HG03196 (cell line): ENCODE results near the gene ELK3.

ENCODE experiments used
- ATAC-seq: cut with Tn5 transposase; IDR thresholded peaks from one replicate; pipeline ENCODE4 v1.9.1; 2021; ENCODE audit not compliant: unreplicated experiment

Gene ELK3

DNA sequence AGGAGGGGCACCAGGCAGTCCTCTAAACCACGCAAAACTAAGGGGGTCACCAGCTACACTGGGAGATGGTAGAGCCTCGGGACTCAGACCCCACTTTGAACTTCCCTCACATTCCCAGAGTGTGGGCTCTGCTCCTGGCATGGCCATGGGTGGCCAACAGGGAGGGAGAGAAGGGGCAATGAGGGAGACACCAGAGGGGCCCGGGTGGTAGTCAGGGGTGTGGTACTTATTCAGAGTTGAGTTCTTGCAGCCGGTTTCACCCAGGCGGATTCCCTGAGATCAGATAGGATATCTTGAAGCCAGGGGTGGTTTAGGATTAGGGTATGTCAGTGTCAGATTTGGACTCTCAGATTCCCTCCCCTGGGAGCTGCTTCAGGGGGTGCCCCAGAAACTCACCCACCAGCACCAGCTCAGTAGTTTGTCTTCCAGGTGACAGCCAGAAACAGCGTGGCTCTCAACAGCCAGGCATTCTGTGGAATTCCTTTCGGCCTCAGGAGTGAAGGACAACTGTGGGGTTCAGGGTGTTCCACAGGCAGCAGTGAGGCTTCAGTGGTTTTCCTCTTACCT lies 56.0 kb downstream of the ELK3 start:
- no peak for ATAC-seq

DNA sequence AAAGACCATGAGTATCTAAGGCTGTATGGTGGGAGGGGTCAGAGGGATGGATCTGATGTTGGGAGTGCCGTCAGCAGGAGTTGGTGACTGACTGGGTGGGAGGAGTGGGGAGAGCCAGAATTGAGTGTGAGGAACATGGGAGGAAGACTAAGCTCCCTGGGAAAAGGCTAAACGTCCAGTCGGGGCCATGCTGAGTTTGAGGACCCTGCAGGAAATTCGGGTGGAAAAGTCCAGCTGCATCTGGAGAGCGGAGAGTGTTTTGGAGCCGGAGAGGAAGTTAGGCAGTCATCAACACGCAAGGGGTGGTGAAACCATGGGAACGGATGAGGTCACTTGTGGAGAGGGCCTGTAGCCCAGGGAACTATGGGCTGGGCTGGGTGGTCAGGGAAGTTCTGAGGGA lies 60.9 kb downstream of the ELK3 start:
- ATAC-seq = no peak

DNA sequence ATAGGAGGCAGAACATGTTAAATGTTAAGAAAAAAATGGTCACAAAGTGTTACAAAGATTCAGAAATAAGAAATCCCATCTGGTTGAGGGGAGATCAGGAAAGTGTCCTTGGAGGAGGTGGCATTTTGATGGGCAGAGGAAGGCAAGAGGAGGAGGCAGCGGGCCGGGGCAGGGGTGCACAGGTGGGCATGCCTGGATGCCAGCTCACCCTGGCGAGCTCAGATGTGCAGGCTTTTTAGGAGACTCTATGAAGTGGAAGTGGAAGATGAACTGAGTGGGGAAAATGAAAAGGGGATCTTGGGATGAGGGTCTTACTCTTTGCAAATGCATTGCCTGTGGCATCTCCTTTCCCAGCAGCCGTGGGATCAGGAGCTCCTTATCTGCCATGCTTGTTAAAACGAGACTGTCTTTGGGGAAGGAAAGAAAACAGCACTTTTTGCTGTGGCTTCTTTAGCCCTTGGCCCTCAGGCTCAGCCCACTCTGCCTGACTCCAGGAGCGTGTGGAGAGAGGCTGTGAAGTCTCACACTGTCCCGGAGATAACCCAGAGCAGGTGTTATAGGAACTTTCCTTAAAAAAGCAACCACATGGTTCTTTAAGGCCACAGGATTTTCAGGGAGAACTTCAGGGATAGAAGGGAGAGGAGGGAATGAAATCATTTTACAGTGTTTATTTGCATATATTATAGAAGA lies 62.6 kb downstream of the ELK3 start:
- no peak for ATAC-seq

DNA sequence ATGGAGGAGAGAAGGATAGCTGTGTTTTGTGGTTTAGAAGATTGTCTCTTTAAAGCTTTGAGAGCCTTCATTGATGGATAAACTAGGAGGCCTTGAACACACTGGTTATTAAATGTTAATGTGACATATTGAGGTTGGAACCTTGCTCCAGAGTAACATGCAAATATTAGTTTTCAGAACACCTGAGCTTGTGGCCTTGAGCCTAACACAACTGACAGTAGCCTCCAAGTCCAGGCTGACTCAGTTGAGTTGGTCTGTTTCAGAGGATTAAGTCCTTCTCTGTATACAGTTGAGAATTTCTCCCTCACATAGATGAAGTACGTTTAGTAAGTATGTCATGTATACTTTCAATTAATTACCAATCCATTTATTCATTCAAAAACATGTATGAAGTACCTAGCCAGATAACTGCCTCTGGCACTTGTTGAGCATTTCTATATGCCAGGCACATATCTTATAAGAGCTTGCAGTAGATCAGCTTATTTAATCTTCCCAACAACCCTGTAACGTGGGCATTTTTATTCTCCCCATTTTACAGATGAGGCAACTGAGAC lies 63.5 kb downstream of the ELK3 start:
- ATAC-seq = no peak

DNA sequence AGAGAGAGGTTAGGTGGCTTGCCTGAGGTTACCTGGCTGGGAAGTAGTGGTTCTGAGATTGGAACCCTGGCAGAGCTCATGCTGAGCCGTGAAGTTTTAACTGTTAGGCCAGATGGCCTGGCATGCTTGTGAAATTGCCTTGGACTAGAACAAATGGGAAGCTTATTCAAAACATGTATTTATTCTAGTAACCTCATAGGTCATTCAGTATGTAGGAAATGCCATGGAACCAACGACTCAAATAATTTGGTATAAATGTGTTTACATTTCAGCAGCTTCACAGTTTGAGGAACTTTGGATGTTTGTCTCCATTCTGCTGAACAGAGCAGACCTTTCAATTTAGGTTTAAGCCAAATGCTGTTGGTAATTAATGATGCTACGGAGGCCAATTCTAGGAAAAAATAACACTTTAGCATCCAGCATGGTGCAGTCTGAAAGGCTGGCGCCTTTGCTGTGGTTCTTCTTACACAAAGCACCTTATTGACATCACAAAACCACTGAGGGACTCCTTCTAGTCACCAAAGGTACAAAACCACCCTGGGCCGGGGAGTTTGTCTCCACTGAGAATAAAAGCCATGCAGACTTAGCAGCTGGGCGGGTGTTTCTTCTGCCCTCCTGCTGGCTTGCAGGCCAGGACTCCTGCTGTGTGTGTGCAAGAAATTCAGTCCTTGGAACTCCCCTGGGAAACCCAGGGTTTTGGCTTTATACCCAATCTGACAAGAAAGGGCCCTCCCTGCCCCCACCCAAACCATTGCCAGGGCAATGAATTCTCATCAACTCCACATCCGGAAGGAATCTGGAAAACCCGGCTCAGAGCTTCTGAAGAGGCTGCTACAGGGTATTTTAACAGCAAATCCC lies 64.2 kb downstream of the ELK3 start:
- no peak for ATAC-seq

DNA sequence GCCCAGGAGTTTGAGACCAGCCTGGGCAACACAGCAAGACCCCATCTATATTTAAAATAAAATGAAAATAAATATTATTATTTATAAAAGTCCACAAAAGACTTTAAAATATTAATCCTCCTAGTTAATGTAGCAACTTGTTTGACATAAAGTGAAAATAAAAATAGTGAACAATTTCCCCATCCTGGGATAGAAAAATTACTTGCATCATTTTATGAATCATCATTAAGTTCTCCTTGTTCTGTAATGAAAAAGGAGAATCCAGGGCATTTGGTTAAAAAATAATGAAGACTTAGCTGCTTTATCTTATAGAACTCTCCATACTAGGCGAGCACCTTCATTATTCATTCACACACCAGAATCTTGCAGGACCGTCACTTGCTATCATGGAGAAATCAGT lies 66.1 kb downstream of the ELK3 start:
- ATAC-seq = no peak

DNA sequence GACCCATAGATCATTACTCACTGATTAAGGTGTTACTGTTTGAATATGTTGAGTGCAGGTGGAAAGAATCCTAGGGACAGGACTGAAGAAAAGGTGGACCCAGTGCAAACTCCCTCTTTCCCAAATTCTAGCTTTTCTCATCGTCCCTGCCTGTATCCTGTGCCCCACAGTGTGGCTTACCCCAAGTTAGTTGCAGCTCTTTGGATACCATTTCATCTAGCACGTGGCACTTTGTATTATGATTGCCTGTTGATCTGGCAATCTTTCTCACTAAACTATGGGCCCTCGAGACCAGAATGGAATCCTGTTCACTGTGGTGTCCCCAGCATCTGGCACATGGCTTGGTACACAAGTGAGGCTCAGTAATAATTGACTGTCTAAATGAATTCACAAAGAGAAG lies 66.5 kb downstream of the ELK3 start:
- no peak for ATAC-seq

DNA sequence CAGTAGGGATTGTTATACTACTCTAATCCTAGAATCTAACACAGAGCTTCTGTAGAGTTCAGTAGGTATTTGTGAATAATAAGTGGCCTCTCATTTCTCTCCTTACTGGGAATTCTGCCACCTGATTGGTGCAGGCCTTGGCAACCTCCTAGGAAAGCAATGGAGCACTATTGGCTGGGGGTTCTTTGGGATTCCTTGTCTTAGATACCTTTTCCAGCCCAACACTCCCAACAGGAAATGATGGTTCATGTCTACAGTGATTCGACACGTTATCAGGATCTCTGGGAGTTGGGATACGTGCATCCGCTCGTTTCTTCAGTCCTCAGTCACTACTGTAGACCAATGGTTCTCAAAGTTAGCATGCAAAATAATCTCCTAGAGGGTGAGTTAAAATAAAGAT lies 67.4 kb downstream of the ELK3 start:
- ATAC-seq = no peak

DNA sequence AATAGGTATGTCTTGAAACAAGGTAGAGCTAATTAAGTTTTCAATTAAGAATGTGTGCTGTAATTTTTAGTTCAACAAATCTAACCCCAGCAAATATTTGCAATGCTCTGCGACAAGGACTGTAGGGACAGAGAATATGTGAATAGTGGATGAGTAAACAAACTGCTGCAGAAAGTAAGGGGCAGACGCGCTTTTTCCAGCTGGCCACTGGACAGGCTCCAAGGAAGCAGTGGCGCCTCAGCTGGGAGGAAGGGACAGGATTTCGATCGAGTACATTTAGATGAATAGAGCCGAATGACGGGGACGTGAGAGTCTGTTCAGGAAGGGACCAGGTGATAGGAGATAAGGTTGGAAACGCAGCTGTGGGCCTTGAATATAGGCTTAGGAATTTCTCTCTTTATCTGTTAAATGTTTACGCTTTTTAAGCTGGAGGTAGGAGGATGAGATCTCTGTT lies 69.3 kb downstream of the ELK3 start:
- ATAC-seq = no peak

DNA sequence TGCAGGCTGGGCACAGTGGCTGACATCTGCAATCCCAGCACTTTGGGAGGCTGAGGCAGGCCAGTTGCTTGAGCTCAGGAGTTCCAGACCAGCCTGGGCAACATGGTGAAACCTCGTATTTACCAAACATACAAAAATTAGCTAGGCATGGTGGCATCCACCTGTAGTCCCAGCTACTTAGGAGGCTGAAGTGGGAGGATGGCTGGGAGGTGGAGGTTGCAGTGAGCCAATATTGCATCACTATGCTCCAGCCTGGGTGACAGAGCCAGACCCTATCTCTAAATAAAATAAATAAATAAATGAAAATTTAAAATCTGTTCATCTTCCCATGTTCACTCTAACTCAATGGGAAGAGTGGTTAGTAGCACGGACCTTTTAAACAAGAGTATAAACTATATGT lies 71.2 kb downstream of the ELK3 start:
- ATAC-seq = no peak

DNA sequence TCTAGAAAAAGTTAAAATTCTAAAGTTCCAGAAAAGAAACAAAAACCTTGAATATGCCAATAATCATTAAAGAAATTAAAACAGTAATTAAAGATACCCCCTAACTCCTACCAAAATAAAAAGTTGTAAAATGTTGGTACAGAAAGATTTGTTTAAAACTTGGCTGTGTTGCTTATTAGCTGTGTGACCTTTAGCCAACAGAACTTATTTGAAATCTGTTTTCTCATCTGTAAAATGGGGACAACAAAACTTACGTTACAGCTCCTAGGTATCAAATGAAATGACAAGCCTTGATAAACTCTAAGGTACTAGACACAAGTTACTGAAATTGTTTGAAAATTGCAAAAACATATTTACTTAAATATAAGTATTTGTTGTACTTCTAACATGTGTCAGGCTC lies 71.7 kb downstream of the ELK3 start:
- ATAC-seq = no peak

DNA sequence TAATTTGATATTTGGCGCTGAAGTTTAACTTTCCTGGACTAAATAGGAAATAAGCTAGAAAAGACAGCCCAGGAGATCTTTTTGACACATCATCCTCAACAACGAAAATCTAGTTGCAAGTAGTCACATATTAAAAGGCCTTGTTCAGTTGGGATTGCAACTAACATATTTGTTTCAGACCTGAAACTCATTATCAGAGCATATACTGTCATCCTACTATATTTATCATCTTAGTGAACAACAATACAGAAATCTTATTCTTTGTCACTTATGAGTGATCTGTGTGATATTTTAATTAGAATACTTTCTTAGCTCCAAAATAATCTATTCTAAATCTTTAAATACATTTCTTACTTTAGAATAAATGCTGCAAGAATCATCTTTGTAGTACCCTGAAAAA lies 72.1 kb downstream of the ELK3 start:
- no peak for ATAC-seq

DNA sequence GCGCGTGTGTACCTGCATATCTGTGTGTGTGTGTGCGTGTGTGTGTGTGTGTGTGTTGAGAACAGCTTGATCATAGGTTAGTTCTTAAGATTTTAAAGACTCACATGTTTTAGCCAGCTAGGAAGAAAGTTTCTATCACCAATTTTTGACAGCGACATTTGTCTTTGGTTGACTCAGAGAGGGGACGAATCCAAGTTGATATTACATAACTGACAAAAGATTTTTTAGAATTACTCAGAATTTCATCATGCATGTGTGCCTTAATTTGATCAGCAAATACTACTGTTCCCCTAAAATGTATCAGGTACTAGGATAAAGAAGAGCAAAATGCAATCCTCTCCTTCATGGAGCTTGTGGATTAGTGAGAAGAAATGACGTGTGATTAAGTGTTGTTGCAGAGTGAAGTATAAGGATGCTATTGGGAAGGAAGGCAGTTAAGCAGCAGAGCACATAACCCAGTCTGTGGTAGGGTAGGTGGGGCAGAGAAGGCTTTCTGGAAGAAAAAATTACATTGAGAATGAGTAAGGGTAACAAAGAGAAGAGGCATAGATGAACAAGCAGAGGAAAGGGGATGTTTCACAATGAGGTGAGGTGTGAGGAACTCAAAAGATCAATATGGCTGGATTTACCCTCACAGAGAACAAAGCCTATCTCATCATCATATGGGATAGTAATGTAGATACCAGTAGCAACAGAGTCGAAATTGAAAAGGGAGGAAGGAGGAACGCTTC lies 77.5 kb downstream of the ELK3 start:
- ATAC-seq = no peak

DNA sequence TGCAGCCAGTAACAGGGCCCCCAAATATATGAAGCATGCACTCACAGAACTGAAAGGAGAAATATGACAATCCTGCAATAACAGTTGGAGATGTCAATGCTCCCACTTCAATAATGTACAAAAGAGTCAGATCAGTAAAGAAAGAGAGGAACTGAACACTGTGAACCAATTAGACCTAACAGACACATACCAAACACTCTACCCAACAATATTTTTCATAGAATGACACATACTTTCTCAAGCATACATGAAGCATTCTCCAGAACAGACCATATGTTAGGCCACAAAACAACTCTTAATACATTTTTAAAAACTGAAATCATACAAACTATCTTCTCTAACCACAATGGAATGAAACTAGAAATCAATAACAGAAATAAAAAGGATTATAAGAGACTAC lies 80.2 kb downstream of the ELK3 start:
- no peak for ATAC-seq

DNA sequence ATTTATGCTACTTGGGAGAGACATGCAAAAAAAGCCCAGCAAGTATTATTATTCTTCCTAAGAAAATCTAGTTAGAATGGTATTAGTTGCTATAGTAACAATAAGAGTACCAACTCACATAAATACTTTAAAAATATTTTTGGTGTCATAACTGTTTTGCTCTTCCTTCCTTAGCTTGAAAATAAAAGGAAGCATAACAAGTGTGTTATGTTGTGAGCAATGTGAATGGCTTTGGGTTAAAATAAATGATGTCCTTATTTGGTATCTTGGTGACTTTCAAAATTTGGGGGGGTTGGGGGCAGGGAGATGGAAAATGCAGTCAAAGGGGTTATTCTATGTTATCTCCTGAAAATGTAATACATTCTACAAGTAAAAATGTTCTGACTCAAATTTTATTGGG lies 91.0 kb downstream of the ELK3 start:
- ATAC-seq = no peak

DNA sequence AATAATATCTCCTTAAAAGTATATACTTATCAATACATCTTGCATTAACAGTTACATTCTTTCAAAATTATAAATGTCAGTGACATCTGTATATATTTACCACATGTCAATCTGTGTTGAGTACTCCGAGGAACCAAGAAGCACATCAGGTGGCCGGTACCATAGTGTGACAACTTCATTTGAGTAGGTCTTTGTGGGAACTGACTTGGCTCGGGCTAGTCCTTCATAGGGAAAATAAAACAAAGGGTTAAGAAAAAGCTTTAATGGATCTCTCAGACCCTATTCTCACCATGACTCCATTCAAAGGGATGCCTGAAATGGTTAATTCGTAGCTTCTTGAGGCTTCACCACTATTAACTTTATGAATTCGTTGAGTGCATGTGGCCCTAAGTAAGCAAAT lies 94.9 kb downstream of the ELK3 start:
- no peak for ATAC-seq

DNA sequence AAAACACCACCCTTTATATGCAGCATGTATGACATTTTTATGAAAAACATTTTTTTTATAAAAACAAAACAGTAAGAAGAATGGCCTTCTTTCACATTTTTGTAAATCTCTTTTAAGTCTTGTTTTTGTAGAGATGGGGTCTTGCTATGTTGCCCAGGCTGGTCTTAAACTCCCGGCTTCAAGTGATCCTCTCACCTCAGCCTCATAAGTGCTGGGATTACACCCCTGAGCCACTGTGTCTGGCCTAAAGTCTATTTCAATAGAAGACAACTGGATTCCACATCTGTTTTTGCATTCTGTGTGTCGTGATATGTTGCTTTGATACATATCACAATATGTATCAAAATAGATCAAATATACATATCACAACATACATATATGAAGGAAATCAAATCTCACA lies 98.9 kb downstream of the ELK3 start:
- ATAC-seq = no peak

DNA sequence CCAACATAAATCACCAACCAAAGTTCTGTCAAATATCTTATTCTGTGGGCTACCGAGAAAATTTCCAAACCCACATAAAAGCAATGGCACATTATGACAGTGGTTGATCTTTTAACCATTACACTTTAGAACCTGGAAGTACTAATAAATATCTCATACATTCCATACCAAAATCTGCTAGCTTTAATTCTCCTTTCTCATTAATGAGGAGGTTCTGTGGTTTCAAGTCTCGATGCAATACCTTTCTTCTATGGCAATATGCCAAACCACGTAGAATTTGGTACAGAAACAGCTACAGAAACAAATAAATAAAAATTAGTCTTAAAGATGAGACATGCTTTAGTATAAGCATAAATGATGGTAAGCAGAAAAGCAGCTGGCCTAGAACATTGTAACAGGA lies 100.7 kb downstream of the ELK3 start:
- no peak for ATAC-seq

DNA sequence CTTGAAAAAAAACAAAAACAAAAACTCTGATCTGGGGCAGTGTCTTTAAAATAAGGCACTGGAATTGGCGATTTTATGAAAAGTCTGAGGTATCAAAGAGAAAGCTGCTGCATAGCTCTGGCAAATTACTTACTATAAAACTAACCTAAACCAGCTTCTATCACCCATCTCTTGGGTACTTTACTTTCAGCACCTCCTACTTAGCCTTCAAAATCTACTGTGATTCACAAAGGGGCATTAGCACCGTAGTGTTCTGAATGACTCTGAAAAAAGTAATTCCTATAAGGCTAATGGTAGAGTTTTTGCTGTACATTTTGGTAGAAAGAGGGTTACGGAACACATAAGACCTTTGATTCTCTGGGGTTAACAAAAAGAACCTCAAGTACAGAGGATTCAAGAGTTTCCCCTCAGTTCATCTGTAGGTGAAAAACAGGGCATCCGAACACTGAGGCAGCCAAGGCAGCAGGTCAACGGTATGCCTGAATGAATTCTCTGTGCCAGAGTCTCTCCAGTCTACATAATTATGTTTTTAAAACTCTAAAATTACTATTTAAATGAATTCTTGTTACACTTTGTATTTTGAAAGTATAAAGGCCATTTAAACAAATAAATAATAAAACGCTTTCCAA lies 101.5 kb downstream of the ELK3 start:
- ATAC-seq = no peak

DNA sequence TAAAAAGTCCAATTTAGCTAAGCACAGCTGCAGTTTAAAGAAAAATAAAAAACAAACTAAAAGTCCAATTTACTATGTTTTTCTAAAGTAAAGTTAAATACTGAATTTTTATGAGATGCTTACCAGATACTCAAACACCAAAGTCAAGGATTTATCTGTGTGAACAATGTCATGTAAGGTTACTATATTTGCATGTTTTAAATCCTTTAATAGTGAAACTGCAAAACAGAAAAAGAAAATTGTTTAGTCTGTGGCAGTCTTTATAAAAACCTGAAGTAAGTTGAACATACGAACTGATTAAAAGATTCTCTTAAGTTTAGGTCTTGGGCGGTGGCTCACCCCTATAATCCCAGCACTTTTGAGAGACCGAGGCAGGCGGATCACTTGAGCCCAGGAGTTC lies 103.3 kb downstream of the ELK3 start:
- no peak for ATAC-seq

DNA sequence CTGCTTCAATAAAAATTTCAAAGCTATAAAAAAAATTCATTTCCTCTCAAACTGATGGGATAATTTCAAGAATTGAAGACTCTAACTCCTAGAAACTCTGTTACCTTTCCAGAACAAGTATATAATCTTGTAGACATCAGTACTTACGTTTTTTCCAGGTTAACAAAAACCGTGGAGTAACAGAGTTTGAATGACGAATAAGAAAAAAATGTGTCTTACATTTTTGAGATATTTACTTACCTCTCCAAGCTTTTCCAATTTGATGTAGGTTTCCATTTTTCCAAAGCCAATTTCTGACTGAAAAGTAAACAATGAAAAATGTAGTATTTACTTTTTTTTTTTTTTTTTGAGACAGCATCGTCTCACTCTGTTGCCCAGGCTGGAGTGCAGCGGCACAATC lies 105.9 kb downstream of the ELK3 start:
- no peak for ATAC-seq
